Ishikawa (cell line): ENCODE measurements around the gene ERVK3-1.
A peak's percentile ranks its signal among the peaks of the same experiment; 100 is the strongest.

Source experiments
- CEBPB ChIP-seq: IDR thresholded peaks from 2 replicates; pipeline ENCODE4 v1.6.1; 2012
- CREB1 ChIP-seq: IDR thresholded peaks from 2 replicates; pipeline ENCODE4 v1.6.1; 2012; ENCODE audit warnings: low read depth
- EGR1 ChIP-seq: IDR thresholded peaks from 2 replicates; pipeline ENCODE4 v1.6.1; 2012
- EP300 ChIP-seq: IDR thresholded peaks from 2 replicates; pipeline ENCODE4 v1.6.1; 2012; ENCODE audit warnings: borderline replicate concordance
- FOXM1 ChIP-seq: IDR thresholded peaks from 2 replicates; pipeline ENCODE4 v1.6.1; 2012; ENCODE audit warnings: low read depth, borderline replicate concordance
- NFIC ChIP-seq: IDR thresholded peaks from 2 replicates; pipeline ENCODE4 v1.6.1; 2012
- RAD21 ChIP-seq: IDR thresholded peaks from 2 replicates; pipeline ENCODE4 v1.6.1; 2012; ENCODE audit warnings: low read depth
- TAF1 ChIP-seq: IDR thresholded peaks from 2 replicates; pipeline ENCODE4 v1.6.1; 2012; ENCODE audit warnings: low read depth, mild to moderate bottlenecking
- TCF12 ChIP-seq: IDR thresholded peaks from 2 replicates; pipeline ENCODE4 v1.6.1; 2012; ENCODE audit warnings: low read depth
- TEAD4 ChIP-seq: IDR thresholded peaks from 2 replicates; pipeline ENCODE4 v1.6.1; 2012
- YY1 ChIP-seq: IDR thresholded peaks from 2 replicates; pipeline ENCODE4 v1.6.1; 2012; ENCODE audit warnings: low read depth
- ZBTB7A ChIP-seq: IDR thresholded peaks from 2 replicates; pipeline ENCODE4 v1.6.1; 2012; ENCODE audit warnings: low read depth
- TF ChIP-seq, protein P1 (sequence below): IDR thresholded peaks from 2 replicates; pipeline ENCODE4 v1.6.1; 2012
- TF ChIP-seq, protein P2 (sequence below): IDR thresholded peaks from 2 replicates; pipeline ENCODE4 v1.6.1; 2012
- TF ChIP-seq, protein P3 (sequence below): IDR thresholded peaks from 2 replicates; pipeline ENCODE4 v1.6.1; 2012; ENCODE audit warnings: low read depth, mild to moderate bottlenecking

Gene ERVK3-1

DNA sequence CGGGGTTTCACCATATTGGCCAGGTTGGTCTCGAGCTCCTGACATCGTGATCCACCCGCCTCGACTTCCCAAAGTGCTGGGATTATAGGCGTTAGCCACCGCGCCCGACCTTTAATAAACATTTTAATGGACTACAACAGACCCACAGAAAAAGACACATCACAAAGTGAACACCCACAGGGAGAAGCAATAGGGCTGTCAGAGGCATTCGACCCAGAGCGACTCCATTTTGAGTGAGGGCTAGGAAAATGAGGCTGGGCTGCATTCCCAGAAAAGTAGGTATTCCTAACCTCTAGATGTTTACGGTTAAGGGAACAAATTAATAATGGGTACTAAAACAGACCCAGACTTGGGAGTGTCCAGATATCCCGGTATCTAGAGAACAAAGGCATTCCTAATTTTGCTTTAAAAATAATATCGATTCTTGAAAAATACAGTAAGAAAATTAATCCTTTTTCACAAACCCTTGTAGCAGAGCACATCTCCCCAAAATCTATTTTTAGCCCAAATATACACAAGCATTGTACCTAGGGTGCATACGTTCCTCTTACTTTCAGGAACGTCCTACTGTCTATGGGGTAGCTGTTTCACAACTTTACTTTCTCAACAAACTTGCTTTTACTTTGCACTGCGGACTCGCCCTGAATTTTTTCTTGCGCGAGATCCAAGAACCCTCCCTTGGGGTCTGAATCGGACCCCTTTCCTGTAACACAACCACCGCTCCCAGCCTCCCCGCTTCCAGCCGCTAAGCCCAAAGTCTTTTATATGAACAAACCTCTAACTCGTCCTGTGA, 27.2 kb upstream of the ERVK3-1 start:
- TF ChIP-seq, protein P1, sequence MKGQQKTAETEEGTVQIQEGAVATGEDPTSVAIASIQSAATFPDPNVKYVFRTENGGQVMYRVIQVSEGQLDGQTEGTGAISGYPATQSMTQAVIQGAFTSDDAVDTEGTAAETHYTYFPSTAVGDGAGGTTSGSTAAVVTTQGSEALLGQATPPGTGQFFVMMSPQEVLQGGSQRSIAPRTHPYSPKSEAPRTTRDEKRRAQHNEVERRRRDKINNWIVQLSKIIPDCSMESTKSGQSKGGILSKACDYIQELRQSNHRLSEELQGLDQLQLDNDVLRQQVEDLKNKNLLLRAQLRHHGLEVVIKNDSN = no peak
- no peak for TF ChIP-seq RAD21
- TF ChIP-seq, protein P2, sequence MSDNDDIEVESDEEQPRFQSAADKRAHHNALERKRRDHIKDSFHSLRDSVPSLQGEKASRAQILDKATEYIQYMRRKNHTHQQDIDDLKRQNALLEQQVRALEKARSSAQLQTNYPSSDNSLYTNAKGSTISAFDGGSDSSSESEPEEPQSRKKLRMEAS = no peak
- no peak for TF ChIP-seq EP300
- TF ChIP-seq CEBPB = no peak
- TF ChIP-seq, protein P3, sequence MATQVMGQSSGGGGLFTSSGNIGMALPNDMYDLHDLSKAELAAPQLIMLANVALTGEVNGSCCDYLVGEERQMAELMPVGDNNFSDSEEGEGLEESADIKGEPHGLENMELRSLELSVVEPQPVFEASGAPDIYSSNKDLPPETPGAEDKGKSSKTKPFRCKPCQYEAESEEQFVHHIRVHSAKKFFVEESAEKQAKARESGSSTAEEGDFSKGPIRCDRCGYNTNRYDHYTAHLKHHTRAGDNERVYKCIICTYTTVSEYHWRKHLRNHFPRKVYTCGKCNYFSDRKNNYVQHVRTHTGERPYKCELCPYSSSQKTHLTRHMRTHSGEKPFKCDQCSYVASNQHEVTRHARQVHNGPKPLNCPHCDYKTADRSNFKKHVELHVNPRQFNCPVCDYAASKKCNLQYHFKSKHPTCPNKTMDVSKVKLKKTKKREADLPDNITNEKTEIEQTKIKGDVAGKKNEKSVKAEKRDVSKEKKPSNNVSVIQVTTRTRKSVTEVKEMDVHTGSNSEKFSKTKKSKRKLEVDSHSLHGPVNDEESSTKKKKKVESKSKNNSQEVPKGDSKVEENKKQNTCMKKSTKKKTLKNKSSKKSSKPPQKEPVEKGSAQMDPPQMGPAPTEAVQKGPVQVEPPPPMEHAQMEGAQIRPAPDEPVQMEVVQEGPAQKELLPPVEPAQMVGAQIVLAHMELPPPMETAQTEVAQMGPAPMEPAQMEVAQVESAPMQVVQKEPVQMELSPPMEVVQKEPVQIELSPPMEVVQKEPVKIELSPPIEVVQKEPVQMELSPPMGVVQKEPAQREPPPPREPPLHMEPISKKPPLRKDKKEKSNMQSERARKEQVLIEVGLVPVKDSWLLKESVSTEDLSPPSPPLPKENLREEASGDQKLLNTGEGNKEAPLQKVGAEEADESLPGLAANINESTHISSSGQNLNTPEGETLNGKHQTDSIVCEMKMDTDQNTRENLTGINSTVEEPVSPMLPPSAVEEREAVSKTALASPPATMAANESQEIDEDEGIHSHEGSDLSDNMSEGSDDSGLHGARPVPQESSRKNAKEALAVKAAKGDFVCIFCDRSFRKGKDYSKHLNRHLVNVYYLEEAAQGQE = no peak
- TF ChIP-seq TCF12 = no peak
- TF ChIP-seq CREB1 = no peak

DNA sequence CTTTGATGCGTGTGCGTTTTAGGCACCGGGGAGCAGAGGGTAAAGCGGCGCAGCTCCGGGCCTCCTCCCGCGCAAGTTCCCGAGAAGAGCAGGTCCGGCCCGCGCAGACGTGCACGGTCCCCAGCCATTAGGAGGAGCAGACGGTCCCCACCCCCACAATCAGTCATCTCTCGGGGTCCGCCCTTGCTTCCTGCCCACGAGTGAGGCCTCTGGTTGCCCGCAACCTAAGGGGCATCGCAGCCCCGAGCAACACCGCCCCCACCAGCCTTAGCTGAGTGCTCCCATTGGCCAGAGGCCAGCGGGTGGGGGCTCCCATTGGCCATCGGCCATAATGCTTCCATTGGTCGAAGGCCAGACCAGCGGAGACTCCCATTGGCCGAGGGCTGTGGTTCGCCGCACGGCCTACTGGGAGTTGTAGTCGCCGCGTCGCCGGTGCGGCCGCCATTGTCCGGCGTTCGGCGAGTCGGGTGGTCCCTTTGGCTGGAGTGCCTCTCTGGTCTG, 26.6 kb upstream of the ERVK3-1 start, which contains the start of gene ZNF8:
Gene ZNF8 (plus strand): TSS at position 415 of the 501 bp plus-strand sequence. CDS start 127 bp downstream, outside the sequence.
- TF ChIP-seq, protein P3 = no peak
- TF ChIP-seq EP300 = peak; percentile 49; the same call in 1 of the 2 replicates
- TF ChIP-seq CREB1 = no peak; the same call in 1 of the 2 replicates
- no peak for TF ChIP-seq CEBPB
- TF ChIP-seq, protein P1 = no peak
- peak; percentile 71 for TF ChIP-seq EGR1
- TF ChIP-seq ZBTB7A = no peak; the same call in none of the 2 replicates
- no peak for TF ChIP-seq FOXM1
- TF ChIP-seq YY1 = peak; percentile 96
- TF ChIP-seq TAF1 = peak; percentile 66
- peak; percentile 4; the same call in 1 of the 2 replicates for TF ChIP-seq TEAD4
- peak; percentile 53; the same call in 1 of the 2 replicates for TF ChIP-seq TCF12
- TF ChIP-seq NFIC = peak; percentile 83
- TF ChIP-seq, protein P2 = peak; percentile 58; the same call in 1 of the 2 replicates
- TF ChIP-seq RAD21 = no peak

DNA sequence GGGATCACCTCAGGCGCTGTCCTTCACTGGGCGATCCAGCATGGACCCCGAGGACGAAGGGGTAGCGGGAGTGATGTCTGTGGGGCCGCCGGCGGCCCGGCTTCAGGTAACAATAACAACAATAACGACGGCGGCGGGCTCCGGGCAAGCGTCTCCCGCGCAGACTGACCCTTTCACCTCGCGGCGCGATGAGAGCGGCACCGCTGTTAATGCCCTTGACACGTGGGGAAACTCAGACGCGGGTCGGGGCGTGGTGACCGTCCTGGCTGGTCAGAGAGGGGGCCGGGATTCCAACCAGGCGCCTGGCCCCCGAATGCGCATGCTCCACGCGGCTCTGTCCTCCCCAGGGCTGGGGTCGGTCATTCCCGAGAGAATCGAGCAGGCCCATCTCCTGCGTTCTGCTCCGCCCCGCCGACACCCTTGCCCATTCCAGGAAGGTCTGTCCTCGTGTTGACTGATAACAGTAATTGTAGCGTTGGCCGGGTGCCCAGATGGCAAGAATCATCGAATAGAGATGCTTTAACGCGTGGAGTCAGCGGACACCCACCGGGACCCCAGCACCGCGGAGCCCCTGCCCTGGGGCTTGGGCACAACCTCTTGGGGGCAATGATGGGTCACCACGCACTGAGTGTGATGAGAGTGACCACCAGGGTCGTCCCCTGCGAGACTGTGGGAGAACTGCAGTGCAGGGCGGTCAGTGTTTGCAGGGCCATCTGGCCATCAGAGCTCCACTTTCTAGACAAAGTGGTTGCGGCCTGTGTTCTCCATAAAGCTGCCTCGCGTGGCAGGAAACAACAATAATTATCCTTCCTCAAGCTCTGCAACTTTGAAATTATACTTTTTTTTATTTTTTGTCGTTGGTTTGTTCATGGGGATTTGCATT, 25.9 kb upstream of the ERVK3-1 start:
- TF ChIP-seq TAF1 = no peak
- TF ChIP-seq YY1 = no peak
- TF ChIP-seq, protein P1 = 0 out of 2 replicates have a peak, but pooled peaks have one; percentile 15
- no peak for TF ChIP-seq CEBPB
- no peak for TF ChIP-seq FOXM1
- TF ChIP-seq TEAD4 = no peak
- no peak for TF ChIP-seq EP300
- no peak for TF ChIP-seq NFIC
- TF ChIP-seq ZBTB7A = no peak; the same call in 1 of the 2 replicates
- no peak for TF ChIP-seq CREB1
- TF ChIP-seq, protein P3 = no peak
- TF ChIP-seq, protein P2 = peak; percentile 76
- peak; percentile 14; the same call in 1 of the 2 replicates for TF ChIP-seq TCF12
- no peak for TF ChIP-seq RAD21
- no peak for TF ChIP-seq EGR1
